NT2/D1 (cell line): ENCODE results near the gene RPAIN.

Source experiments
- YY1 ChIP-seq: IDR thresholded peaks from 2 replicates; pipeline ENCODE4 v1.6.1; 2011; ENCODE audit not compliant: insufficient read length, insufficient read depth
- ZNF274 ChIP-seq: IDR thresholded peaks from 2 replicates; pipeline ENCODE4 v1.6.1; 2011; ENCODE audit warnings: mild to moderate bottlenecking, low read depth, low read length

- TF ChIP-seq YY1: no peak
- no peak for TF ChIP-seq ZNF274
Observed at GRCh38 chr17:5396612-5397011, 23.4 kb upstream of the RPAIN start.
